OCI-M2 (cell line): Measurements from ENCODE around the gene LRRC26.

Experiments used
- DNase-seq: peaks from one replicate; lab custom pipeline; 2025; ENCODE audit not compliant: unreplicated experiment; lab: John Stamatoyannopoulos, UW

The LRRC26 gene

DNA sequence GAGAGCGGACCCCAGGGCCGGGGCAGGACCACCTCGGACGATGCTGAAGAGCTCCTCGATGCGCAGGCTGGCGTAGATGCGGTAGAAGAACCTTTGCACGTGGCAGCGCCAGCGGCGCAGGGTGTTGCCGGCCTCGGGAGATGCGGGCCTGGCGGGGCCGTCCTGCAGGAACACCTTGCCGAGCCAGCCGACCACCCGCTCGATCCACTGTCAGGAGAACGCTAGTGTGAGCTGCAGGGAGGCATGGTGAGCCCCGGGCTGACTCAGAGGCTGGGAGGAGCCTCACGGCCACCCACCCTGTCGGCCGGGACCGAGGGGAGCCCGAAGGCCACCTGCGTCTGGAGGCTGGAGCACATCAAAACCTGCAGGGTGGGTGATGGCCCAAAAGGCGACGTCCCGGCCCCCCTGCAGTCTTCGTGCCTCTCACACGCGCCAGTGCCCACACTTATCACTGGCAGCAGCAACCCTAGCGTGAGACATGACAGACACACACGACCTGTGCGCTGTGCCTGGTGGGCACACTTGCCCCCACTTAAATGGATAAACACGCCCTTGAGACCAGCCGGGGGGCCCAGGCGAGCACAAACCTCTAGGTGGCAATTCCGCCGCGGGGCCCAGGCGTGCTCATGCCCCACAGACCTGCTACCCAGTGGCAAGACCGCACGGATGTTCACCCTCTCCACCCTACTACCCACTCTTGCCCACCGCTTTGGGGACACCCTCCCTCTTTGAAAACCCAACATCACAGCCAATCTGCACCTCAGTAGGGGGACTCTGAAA, 15.2 kb upstream of the LRRC26 start:
- DNase-seq = no peak

DNA sequence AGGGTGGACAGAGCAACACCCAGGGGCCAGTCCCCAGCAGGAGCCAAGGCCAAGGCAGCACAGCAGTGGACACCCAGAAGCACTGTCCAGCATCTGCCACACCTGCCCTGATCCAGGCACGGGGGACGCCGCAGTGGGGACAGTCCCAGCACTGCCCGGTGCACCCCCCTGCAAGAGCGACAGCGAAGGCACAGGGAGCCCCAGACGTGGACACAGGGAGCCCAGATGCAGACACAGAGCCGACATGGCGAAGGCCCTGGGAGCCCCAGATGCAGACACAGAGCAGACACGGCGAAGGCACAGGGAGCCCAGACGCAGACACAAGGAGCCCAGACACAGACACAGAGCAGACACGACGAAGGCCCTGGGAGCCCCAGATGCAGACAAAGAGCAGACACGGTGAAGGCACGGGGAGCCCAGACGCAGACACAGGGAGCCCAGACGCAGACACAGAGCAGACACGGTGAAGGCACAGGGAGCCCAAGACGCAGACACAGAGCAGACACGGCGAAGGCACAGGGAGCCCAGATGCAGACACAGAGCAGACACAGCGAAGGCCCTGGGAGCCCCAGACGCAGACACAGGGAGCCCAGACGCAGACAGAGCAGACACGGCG, 14.2 kb upstream of the LRRC26 start:
- no peak for DNase-seq

DNA sequence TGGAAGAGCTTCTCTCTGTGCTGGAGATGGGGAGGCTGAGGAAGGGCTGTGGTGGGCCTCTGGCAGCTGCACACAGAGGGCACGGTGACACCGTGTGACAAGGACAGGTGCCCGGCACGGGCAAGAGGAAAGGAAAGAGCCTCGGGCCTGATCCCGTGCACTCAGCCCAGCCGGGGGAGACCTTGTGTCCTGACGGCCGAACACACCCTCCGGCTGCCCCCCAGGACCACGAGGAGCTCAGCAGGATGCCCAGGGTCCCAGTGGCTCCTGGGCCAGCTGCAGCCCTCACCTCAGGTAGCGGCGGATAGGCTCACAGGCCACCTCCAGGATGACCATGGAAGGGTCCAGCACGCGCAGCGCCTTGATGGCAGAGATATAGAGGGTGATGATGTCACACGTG, 13.0 kb upstream of the LRRC26 start:
- no peak for DNase-seq

DNA sequence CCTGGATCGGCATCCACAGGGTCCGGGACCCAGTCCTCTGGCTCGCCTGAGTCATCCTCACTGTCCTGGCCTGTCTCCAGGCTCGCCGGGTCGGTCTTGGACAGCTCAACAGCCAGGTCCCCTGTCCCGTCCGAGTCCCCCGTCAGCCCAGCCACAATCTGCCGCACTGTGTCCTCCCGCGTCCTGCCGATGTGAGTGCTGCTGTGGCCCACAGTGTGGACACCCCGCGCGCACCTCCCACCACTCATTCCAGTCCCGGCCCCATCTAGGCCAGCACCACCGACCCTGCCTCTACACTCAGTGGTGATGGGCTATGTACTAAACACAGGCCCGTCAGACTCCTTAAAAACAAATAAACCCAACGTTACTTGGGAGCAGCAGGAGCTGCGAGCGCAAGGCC, 11.8 kb upstream of the LRRC26 start:
- no peak for DNase-seq

DNA sequence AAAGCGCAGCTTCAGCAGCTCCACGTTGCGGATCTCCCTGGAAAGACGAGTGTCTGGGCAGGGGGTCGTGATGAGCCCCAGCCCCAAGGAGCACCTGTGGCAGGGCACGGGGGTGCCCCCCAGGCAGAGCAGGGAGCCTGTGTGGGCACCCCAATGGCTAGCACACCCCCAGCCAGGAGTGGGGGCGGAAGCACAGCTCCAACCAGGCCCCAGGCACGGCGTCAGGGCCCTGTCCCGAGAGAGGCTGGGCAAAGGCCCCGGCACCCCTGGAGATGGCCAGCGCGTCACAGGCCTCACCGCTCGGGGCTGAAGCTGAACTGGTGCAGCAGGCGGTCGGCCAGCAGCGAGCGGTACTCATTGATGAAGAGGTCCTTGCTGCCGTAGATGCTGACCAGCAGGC, 10.6 kb upstream of the LRRC26 start:
- DNase-seq = no peak

DNA sequence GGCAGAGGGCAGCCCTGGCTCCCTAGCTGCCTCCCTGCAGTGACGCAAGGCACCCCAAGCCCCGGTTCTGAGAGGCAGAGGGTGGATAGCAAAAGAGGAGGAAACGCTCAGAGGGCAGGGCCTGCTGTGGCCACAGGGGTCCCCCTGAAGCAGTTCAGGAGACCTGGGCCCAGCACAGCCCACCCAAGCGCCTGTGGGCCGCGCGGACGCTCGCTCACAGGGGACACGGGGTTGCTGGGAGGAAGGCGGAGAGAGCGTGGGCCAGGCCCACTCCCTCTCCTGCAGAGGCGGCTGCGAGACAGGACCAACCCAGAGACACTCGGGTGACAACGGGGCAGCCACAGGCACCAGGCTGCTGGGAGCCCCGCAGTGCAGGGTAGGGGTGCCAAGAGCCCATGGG, 9.9 kb upstream of the LRRC26 start:
- no peak for DNase-seq

DNA sequence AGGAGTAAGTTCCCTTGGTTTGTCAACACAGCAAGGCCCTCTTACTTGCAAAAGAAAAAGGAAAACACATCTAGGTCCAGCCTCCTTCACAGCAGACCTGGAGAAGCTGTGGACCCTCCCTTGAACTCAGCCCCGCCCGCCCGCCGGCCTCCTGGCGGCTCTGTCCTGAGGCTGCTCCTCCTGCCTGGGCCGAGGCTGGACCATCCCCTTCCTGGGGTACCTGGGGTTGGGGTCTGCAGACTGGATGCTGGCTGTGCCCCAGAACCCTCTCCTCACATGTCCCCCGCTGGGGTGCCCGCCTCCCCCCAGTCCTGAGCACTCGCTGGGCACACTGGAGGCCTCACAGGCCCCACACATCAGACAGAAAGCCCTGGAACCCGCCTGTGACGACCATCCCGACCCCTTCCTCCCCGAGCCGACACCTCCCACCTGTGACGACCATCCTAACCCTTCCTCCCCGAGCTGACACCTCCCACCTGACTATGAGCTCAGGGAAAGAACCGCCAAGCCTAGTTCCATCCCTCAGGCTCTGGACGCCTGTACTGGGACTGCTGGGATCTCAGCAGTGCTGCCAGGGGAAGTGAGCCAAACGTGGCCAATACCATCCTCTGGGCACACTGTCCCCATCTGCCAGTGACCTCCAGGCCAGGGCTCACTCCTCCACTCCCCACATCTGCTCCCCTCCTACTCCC, 9.2 kb upstream of the LRRC26 start:
- DNase-seq = no peak

DNA sequence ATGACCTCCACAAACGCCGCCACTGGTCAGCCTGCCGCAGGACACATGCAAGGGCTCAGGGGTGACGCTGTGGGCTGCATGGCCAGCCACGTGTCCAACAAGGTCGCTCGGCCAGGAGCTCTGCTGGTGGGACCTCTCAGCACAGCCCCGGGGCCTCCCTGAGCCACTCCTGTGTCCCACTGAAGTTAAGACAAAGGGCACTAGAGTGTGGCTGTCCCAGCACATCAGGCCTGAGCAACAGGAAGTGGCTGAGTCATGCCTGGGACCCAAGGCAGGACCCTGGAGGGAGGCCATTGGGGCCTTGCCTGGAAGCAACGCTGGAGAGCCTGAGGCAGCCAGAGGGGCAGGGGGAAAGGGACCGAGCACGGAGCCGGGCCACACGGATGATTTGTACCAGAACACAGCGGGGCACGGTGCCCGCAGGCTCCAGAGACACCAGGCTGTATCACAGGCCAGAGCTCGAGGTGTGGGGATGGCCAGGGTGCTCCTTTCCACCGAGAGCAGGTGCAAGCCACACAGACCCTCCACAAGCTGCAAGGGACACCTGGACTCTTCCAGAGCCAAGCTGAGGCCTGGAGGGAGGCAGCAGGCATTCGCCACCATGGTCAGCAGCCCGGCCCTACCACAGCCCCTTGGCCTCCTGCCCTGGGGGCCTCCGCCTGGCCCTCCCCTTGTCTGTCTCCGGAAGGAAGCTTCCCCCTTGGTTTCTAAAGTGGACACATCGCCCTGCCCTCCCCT, 8.5 kb upstream of the LRRC26 start:
- no peak for DNase-seq

DNA sequence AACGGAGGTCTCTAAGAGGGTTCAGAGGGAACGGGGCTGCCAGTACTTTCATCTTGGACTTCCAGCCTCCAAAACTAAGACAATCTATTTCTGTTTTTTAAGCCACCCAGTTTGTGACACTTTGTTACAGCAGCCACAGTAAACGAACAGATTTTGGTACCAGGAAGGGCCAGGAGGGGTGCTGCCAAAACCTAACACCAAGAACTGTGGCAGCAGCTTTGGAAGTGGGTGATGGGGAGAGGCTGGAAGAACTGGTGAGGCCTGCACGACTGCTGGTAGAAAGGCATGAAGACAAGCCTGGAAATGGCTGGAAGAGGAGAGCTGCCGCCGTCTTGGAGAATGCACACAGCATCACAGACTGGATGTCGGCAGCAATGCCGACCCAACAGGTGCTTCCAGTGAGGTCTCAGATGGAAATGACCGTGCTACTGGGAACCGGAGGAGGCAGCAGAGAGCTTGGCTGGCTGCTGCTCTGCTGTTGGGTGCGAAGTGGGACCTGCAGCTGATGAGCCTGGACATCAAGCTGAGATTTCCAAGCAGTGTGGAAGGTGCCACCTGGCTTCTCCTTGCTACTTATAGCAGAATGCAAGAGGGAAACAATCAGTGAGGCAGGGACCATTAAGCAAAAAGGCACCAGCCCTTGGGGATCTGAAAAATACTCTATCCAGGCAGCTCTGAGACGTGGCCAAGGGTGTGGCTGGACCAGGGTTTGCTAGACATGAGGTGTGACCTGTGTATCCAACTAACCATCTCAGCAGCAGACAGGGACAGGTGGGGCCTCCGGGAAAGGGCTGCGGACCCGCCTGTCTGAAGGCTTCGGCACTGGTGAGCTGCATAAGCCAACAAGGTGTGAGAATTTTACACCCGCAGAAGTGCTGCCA, 6.7 kb upstream of the LRRC26 start:
- DNase-seq = no peak

DNA sequence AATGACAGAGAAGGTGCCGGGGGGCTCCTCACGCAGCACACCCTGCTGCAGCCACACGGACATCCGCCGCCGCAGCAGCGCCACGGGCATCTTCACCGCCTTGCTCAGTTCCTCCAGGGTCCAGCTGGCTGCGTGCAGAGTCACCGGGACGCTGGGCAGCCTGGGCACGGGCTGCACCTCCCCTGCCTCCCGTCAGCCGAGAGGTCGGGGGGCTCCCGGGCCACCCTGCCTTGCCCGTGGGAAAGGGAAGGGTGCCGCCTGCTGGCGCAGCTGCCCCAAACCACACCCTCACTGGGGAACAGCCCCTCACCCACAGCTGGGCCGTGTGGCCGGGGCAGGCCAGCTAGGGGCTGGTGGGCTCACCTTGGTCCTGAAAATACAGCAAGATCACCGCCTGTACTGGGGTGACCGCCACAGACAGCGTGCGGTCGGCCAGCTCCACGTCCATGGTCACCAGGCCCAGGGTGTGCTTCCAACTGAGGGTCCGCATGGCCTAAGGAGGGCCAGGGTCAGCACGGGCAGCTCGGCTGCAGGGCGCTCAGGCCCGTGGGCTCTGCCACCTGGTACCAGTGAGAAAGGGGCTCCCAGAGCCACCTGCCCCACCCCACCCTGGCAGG, 5.6 kb upstream of the LRRC26 start:
- no peak for DNase-seq

DNA sequence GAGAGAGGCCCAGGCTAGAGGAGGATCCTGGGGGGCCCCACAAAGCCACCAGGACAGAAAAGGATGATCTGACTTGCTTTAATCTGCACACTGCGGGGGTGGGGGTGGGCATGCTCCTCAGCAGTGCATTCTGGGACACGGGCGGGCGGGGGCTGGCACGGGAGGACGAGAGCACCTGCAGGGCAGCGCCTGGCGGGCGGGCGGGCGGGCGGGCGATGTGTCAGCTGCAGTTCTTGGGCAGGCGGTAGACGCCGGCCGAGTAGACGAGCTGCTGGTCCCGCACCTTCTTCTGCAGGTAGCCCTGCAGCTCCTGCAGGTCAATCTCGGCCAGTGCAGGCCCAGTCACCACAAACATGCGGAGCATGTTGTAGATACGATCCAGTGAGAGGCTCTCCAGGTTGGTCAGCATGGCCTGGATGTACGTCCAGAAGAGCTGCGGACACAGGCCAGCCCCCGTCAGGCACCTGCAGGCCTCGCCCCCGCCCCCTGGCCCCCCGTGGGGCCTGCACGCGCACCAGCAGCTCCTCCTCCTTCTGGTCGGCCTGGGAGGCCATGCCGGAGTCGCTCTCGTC, 5.0 kb upstream of the LRRC26 start:
- no peak for DNase-seq

DNA sequence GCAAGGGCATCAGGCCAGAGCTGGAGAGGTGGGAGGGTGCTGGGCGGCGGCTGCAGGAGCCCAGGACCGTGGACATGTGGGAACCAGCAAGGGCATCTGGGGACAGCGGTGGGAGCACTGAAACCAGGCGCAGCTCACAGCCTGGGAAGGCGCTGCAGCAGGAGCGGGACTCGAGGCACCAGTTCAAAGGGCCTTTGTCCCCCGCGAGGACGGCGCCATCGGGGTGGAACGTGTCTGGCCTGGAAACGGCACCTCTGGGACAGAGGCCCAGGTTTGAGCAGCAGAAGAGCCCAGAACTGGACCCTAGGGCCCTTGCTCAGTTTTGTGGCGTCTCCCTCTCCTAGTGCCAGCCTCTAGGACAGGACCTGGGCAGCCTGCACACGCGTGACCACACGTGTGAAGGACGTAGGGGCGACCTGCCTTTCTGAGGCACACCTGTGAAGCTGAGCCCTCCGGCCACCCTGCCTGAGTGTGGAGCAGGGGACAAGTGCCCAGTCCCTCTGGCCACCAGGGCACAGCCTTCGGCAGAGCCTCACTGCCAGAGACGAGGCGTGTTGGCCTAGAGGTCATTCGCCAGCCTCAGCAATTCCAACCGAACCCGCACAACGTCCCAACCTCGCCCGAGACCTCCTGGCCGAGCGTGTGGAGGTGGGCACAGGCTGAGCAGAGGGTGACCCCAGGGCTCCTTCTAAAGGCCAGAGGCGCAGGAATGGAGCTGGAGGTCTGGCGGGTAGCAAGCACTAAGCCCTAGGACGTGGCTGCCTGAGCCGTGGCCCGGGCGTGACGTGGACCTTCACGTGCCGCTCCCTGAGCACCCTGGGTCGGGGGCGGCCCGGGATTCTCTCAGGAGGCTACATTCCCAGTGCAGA, 4.2 kb upstream of the LRRC26 start:
- DNase-seq = no peak

DNA sequence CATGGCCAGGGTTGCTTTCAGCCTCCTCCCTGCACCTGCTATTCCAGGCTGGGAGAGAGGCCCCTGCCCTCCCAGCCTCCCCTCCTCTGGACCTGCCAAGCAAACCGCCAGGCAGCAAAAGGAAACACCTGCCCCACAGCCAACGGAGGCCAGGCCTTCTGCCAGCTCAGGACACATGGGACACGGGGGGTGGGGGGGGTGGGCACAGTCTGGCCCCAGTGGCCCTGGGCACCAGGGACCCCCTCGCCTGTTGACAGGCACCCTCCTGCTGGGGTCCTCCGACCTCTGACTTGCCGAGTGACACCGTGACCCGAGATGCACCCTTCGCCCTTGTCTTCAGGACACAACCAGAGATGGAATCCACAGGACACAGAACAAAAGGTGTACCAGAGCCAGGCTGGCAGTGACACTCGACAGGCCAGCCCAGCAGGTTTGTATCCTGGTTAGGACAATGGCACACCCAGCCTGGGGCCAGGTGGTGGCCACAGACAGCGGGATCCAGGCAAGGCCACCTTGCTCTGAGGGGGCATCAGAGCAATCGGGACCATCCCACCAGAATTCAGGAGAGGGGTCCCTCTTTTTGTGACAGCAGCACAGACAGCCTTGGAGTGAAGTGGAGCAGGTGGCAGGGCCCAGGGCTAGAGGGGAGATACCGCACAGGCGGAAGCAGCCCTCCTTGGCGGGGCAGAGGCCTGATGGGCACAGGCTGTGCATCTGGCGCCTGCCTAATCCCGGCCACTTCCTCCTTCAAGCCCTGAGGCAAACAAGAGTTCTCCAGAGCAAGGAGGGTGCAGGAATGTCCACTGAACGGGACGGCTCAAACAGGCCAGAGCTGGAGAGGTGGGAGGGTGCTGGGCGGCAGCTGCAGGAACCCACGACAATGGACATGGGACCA, 3.3 kb upstream of the LRRC26 start:
- no peak for DNase-seq

DNA sequence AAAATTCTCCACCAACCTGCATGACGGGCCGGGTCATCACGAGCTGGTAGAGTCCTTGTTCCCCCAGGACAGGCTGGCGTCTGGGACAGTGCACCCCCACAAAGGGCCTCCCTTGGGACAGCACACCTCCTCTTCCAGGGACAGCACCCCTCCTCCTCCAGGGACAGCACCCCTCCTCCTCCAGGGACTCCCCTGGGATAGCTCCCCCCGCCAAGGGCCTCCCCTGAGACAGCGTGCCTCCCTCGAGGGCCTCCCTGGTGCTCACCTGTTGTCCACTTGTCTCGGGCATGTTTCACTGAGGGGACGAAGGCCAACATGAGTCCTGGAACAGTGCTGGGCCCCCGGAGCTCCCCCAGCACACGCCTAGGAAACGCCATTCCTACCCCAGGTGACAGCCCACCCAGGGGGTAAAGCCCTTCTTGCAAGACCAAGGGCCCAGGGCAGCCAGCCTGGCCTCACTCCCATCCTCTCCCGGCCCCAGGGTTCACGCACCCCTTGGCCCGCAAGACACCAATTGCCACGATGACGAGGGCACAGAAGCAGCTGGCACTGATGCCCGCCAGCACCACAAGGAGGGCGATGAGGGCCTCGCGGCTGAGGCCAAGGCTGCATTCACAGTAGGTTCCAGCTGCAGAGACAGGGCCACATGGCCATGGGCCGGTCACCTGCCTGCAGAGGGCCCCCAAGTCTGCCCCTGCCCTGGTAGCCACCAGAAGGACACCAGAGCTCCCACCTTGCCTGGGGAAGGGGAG, 1.5 kb upstream of the LRRC26 start:
- no peak for DNase-seq

DNA sequence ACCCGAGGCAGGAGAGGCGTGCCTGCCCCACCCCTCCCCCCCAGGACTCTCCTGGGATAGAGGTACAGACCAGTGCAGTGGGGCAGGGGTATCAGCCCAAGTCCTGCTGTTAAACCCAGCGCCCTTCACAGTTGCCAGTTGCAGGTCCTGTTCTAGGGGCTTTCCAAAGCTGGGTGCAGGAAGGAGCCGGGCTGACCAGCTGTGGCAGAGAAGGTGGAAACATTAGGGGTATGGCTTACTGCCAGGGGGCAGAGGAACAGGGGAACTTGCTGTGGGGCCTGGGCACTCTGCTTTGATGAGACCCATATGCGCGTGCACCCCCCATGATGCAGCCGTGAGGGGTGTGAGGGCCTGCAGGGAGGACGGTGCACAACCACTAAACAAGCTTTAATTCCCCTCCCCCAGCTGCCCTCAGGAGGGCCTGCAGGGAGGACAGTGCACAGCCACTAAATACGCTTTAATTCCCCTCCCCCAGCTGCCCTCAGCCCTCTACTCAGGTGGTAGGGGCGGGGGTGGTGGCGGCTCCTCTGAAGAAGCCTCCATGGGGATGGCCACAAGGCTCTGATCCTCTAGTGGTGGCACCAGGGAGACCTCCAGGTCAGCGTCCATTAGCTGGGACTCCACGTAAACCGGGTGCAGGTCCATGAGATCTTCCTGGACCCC, 766 bp upstream of the LRRC26 start:
- no peak for DNase-seq

DNA sequence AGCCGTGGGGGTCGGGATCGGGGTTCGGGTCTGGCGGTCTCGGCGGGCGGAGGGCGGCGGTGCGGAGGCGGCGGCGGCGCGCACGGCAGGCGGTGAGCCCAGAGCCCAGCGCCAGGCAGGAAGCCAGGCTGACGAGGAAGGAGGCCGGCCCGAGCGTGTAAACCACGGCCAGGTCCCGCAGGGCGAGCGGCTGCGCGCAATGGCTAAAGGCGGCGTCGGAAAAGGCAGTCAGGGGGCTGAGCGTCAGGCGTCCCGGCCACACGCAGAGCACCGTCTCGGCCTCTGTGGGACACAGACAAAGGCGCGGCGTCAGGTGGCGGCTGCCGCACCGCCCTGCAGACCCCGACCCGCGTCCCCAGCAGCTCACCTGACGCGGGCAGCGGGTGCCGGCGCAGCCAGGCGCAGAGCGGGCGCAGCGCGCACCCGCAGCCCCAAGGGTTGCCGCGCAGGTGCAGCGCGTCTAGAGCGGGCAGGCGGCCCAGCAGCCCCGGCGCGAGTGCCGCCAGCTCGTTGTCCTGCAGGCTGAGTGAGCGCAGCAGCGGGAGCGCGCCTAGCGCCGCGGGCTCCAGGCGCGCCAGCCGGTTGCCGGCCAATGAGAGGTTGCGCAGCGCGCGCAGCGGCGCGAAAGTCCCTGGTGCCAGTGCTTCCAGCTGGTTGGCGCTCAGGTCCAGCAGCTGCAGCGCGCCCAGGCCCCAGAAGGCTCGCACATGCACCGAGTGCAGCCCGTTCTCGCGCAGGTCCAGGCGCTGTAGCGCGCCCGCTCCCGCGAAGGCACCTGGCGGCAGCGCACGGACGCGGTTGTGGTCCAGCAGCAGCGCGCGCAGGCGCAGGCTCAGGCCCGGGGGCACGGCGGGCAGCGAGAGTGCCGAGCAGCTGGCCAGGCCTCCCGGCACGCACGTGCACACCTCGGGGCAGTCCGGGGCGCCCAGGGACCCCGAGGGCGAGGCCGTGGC, 671 bp downstream of the LRRC26 start:
- no peak for DNase-seq
